K562 (cell line): Measurements from ENCODE around the gene FAM53C. TPM values are rescaled to one million over a fixed set of nuclear protein-coding genes. Genes with fewer than 3 reads are reported as not detected.
A peak's percentile ranks its signal among the peaks of the same experiment; 100 is the strongest.

Experiments
- GABPA ChIP-seq: fragments of 200-800 bp; sonication (Bioruptor generic); conservative IDR thresholded peaks from 2 replicates; pipeline ENCODE4 v1.6.1; 2016; ENCODE audit warnings: low read depth, missing genetic modification characterization, missing compliant biosample characterization
- GATAD2B ChIP-seq: fragments of 450-650 bp; IDR thresholded peaks from 2 replicates; pipeline ENCODE4 v1.6.1; 2017; ENCODE audit warnings: mild to moderate bottlenecking, borderline replicate concordance
- GTF2A2 ChIP-seq: IDR thresholded peaks from 2 replicates; pipeline ENCODE4 v1.6.1; 2016; ENCODE audit warnings: mild to moderate bottlenecking, missing genetic modification characterization, missing compliant biosample characterization
- HDAC1 ChIP-seq, 2 experiments: fragments of 450-650 bp; IDR thresholded peaks; 2 replicates each; pipeline ENCODE4 v1.6.1; 2016 to 2017; ENCODE audit warnings: inconsistent platforms in 1 of 2, mild to moderate bottlenecking in 1 of 2, moderate library complexity in 1 of 2
- KAT7 ChIP-seq: sonication (generic); formaldehyde crosslinking; IDR thresholded peaks from 2 replicates; pipeline ENCODE4 v1.8.0; 2022; ENCODE audit warnings: missing genetic modification reagents, mild to moderate bottlenecking, borderline replicate concordance
- MTA3 ChIP-seq: fragments of 450-650 bp; formaldehyde crosslinking; IDR thresholded peaks from 2 replicates; pipeline ENCODE4 v1.6.1; 2017; ENCODE audit warnings: mild to moderate bottlenecking, borderline replicate concordance
- PHF8 ChIP-seq: fragments of 200-600 bp; sonication (generic); IDR thresholded peaks from 2 replicates; pipeline ENCODE4 v1.6.1; 2012; ENCODE audit warnings: mixed run types, mild to moderate bottlenecking, inconsistent platforms, low read length, moderate library complexity, borderline replicate concordance
- POLR2G ChIP-seq: fragments of 200-400 bp; formaldehyde crosslinking; IDR thresholded peaks from 2 replicates; pipeline ENCODE4 v1.6.1; 2017; ENCODE audit warnings: low read depth, mild to moderate bottlenecking, antibody characterized with exemption, low read length, moderate library complexity
- SMAD4 ChIP-seq: fragments of 250-450 bp; sonication (Bioruptor Pico); conservative IDR thresholded peaks from 2 replicates; pipeline ENCODE4 v1.8.0; 2021; ENCODE audit warnings: inconsistent platforms, mild to moderate bottlenecking, moderate library complexity
- SNRNP70 ChIP-seq: fragments of 200-400 bp; formaldehyde crosslinking; optimal IDR thresholded peaks from 2 replicates; pipeline ENCODE3; 2017; ENCODE audit warnings: low read depth, low read length
- SP1 ChIP-seq: sonication (generic); formaldehyde crosslinking; IDR thresholded peaks from 2 replicates; pipeline ENCODE4 v1.8.1; 2022; ENCODE audit warnings: mild to moderate bottlenecking, missing genetic modification reagents
- TARDBP ChIP-seq: fragments of 450-650 bp; IDR thresholded peaks from 2 replicates; pipeline ENCODE4 v1.6.1; 2016
- TCF7 ChIP-seq: sonication (generic); IDR thresholded peaks from 2 replicates; pipeline ENCODE4 v1.6.1; 2016; ENCODE audit warnings: antibody characterized with exemption, borderline replicate concordance
- TSC22D4 ChIP-seq: fragments of 450-650 bp; IDR thresholded peaks from 2 replicates; pipeline ENCODE4 v1.6.1; 2016; ENCODE audit warnings: missing genetic modification characterization, missing biosample characterization, control low read depth
- ZEB2 ChIP-seq: fragments of 450-650 bp; IDR thresholded peaks from 2 replicates; pipeline ENCODE4 v1.6.1; 2016
- ZFX ChIP-seq: sonication (generic); formaldehyde crosslinking; IDR thresholded peaks from 2 replicates; pipeline ENCODE4 v1.8.0; 2022; ENCODE audit warnings: mild to moderate bottlenecking, missing genetic modification reagents, moderate library complexity
- polyA plus RNA-seq, 8 experiments: library from polyadenylated mRNA; depleted of rRNA in 4 of 8; stranded (reverse) in 5 of 8; unstranded in 3 of 8; fragments of >200 nt; fragmentation: Nextera tagmentation in 2 of 8; fragmentation: Illumina TruSeq in 1 of 8; extraction: Ambion mirVana in 2 of 8; extraction: Trizol in 1 of 8; gene quantifications; 2 replicates each; pipeline versions ENCODE4 v1.2.1 to v1.2.3, GENCODE V29; 2011 to 2014; ENCODE audit warnings: inconsistent platforms in 1 of 8, missing spikeins in 1 of 8
- total RNA-seq, 7 experiments: library from RNA; depleted of rRNA in 6 of 7; stranded (reverse); fragments of >200 nt in 6 of 7; fragmentation: Illumina TruSeq in 2 of 7; extraction: Trizol in 2 of 7; gene quantifications; 2 replicates each; pipeline versions ENCODE4 v1.2.1 to v1.2.3, GENCODE V29; 2011 to 2021; ENCODE audit warnings: low replicate concordance in 1 of 7
- TF ChIP-seq, protein P1 (sequence below): sonication (generic); formaldehyde crosslinking; IDR thresholded peaks from 2 replicates; pipeline ENCODE4 v1.8.0; 2022; ENCODE audit warnings: mild to moderate bottlenecking, low read depth, missing genetic modification reagents
- TF ChIP-seq, protein P2 (sequence below), 2 experiments: fragments of 450-650 bp; conservative IDR thresholded peaks; 2 replicates each; pipeline ENCODE4 v1.6.1; 2017; ENCODE audit warnings: mild to moderate bottlenecking in 2 of 2, moderate library complexity in 2 of 2
- TF ChIP-seq, protein P3 (sequence below): sonication (generic); formaldehyde crosslinking; IDR thresholded peaks from 2 replicates; pipeline ENCODE4 v1.8.0; 2023; ENCODE audit warnings: mild to moderate bottlenecking, missing genetic modification reagents
- TF ChIP-seq, protein P4 (sequence below): sonication (generic); formaldehyde crosslinking; IDR thresholded peaks from 2 replicates; pipeline ENCODE4 v1.9.0; 2022; ENCODE audit warnings: mild to moderate bottlenecking, missing genetic modification reagents

The FAM53C gene
- total and polyA plus RNA-seq, 9 of the 15 experiments (the other 6 are each of a cell fraction or from before 2014, with no cell fraction given) = 9.7 to 38.5 (median 25.2) TPM

DNA sequence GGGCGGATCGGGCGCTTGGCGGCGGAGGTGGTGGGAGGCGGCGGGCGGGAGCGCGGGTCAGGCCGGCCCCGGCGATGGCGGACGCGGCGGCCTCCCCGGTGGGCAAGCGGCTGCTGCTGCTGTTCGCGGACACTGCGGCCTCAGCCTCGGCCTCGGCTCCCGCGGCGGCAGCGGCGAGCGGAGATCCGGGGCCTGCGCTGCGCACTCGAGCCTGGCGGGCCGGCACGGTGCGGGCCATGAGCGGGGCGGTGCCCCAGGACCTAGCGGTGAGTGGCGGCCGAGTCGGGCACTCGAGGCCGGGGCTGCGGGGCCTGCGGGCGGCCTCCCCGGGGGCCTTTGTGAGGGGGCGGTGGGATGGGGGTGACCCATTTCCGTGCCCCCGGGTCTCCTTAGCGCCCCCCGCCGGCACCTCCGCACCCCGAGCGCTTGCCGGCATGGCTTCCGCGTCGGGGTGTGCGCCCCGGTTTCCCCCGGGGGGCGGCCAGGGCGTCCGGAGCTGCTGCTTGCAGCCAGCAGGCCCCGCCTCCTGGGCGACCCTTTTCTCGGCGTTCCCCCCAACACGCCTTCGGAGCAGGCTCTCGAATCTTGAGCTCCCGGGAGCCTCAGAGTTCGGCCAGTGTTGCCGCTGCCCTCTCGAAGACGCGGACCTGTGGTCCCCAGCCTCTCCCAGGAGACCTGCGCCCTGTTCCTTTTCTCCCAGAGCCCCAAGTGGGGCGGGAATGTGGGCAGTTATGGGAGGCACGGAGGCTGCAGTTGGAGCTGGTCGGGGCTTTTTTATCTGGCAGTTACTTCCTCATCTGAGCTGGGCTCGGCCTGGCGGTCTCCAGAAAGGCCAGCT is 14.9 kb downstream of the FAM53C start (continued):
- 0 out of 2 replicates have a peak, but pooled peaks have one; percentile 38 for TF ChIP-seq KAT7 (CRISPR knock-in tag)
- TF ChIP-seq MTA3 = 0 out of 2 replicates have a peak, but pooled peaks have one; percentile 5
- TF ChIP-seq SP1 (CRISPR knock-in tag) = 0 out of 2 replicates have a peak, but pooled peaks have one; percentile 37
- TF ChIP-seq HDAC1 (IDR thresholded peaks at IDR 0.05) = peak in 1 of 2 experiments; percentile 42; a peak in 1 of 4 replicates
- TF ChIP-seq, protein P1, sequence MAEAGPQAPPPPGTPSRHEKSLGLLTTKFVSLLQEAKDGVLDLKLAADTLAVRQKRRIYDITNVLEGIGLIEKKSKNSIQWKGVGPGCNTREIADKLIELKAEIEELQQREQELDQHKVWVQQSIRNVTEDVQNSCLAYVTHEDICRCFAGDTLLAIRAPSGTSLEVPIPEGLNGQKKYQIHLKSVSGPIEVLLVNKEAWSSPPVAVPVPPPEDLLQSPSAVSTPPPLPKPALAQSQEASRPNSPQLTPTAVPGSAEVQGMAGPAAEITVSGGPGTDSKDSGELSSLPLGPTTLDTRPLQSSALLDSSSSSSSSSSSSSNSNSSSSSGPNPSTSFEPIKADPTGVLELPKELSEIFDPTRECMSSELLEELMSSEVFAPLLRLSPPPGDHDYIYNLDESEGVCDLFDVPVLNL = 0 out of 2 replicates have a peak, but pooled peaks have one; percentile 11
- 0 out of 2 replicates have a peak, but pooled peaks have one; percentile 48 for TF ChIP-seq GTF2A2 (tag)
- 0 out of 2 replicates have a peak, but pooled peaks have one; percentile 11 for TF ChIP-seq SMAD4 (CRISPR knock-in tag)
- no peak for TF ChIP-seq TSC22D4 (tag)
- no peak for TF ChIP-seq ZEB2
- TF ChIP-seq PHF8 = peak; percentile 84
- peak; percentile 67 for TF ChIP-seq GABPA
- peak; percentile 42; the same call in 1 of the 2 replicates for TF ChIP-seq GATAD2B
- TF ChIP-seq, protein P2, sequence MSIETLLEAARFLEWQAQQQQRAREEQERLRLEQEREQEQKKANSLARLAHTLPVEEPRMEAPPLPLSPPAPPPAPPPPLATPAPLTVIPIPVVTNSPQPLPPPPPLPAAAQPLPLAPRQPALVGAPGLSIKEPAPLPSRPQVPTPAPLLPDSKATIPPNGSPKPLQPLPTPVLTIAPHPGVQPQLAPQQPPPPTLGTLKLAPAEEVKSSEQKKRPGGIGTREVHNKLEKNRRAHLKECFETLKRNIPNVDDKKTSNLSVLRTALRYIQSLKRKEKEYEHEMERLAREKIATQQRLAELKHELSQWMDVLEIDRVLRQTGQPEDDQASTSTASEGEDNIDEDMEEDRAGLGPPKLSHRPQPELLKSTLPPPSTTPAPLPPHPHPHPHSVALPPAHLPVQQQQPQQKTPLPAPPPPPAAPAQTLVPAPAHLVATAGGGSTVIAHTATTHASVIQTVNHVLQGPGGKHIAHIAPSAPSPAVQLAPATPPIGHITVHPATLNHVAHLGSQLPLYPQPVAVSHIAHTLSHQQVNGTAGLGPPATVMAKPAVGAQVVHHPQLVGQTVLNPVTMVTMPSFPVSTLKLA (conservative IDR thresholded peaks at IDR 0.05) = peak in 1 of 2 experiments; percentile 34; a peak in 3 of 4 replicates
- no peak for TF ChIP-seq SNRNP70
- TF ChIP-seq, protein P3, sequence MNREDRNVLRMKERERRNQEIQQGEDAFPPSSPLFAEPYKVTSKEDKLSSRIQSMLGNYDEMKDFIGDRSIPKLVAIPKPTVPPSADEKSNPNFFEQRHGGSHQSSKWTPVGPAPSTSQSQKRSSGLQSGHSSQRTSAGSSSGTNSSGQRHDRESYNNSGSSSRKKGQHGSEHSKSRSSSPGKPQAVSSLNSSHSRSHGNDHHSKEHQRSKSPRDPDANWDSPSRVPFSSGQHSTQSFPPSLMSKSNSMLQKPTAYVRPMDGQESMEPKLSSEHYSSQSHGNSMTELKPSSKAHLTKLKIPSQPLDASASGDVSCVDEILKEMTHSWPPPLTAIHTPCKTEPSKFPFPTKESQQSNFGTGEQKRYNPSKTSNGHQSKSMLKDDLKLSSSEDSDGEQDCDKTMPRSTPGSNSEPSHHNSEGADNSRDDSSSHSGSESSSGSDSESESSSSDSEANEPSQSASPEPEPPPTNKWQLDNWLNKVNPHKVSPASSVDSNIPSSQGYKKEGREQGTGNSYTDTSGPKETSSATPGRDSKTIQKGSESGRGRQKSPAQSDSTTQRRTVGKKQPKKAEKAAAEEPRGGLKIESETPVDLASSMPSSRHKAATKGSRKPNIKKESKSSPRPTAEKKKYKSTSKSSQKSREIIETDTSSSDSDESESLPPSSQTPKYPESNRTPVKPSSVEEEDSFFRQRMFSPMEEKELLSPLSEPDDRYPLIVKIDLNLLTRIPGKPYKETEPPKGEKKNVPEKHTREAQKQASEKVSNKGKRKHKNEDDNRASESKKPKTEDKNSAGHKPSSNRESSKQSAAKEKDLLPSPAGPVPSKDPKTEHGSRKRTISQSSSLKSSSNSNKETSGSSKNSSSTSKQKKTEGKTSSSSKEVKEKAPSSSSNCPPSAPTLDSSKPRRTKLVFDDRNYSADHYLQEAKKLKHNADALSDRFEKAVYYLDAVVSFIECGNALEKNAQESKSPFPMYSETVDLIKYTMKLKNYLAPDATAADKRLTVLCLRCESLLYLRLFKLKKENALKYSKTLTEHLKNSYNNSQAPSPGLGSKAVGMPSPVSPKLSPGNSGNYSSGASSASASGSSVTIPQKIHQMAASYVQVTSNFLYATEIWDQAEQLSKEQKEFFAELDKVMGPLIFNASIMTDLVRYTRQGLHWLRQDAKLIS (CRISPR knock-in tag) = peak; percentile 77; the same call in 1 of the 2 replicates
- no peak for TF ChIP-seq TARDBP
- peak; percentile 96 for TF ChIP-seq ZFX
- TF ChIP-seq, protein P4, sequence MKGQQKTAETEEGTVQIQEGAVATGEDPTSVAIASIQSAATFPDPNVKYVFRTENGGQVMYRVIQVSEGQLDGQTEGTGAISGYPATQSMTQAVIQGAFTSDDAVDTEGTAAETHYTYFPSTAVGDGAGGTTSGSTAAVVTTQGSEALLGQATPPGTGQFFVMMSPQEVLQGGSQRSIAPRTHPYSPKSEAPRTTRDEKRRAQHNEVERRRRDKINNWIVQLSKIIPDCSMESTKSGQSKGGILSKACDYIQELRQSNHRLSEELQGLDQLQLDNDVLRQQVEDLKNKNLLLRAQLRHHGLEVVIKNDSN (CRISPR knock-in tag) = no peak
- peak; percentile 76 for TF ChIP-seq POLR2G
- TF ChIP-seq TCF7 = 0 out of 2 replicates have a peak, but pooled peaks have one; percentile 19
